Neural progenitor cell (in vitro differentiated cells): ENCODE data around the gene PHACTR2.

Experiments used
- CTCF ChIP-seq: fragments of 200-600 bp; sonication (generic); IDR thresholded peaks from 2 replicates; pipeline ENCODE4 v1.5.1; 2017; ENCODE audit warnings: antibody characterized with exemption, mild to moderate bottlenecking
- EZH2phosphoT487 ChIP-seq: fragments of 200-600 bp; sonication (generic); IDR thresholded peaks from 2 replicates; pipeline ENCODE4 v1.6.1; 2017; ENCODE audit warnings: antibody characterized with exemption

DNA sequence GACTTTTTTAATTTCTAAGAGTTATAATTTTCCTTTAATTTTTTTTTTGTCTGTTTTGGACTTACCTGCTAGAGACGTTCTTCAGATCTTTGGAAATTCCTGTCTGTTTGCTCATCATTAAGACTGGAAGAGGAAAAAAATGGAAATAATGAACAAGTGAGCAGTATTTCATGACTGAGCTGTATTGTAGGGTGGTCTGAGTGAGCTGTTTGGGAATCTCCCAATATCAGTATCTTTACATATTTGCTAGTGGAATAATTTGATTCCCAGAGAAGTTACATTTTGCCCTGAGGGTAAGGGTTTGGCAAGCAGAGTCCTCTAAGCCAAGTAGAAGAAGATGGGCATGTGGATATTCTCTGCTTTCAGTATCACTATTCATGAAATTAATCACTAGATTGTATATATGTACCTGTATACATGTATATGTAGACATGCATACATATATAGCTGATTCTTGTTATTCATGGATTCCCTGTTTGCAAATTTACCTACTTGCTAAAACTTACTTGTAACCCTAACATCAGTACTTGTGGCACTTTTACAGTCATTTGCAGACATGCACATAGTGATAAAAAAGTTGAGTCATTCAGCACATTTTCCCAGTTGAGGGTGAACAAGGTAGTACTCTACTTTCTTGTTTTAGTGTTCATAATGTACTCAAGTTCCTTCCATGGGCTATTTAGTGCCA, 200.0 kb downstream of the PHACTR2 start:
- no peak for TF ChIP-seq CTCF
- TF ChIP-seq EZH2phosphoT487: no peak
